ENCODE results near the gene ALS2CL. TPM values are rescaled to one million over a fixed set of nuclear protein-coding genes. Genes with fewer than 3 reads are reported as not detected.

Gene ALS2CL
- total and polyA plus RNA-seq, 8 donors: 7.8 to 61.1 (median 14.2) TPM

DNA sequence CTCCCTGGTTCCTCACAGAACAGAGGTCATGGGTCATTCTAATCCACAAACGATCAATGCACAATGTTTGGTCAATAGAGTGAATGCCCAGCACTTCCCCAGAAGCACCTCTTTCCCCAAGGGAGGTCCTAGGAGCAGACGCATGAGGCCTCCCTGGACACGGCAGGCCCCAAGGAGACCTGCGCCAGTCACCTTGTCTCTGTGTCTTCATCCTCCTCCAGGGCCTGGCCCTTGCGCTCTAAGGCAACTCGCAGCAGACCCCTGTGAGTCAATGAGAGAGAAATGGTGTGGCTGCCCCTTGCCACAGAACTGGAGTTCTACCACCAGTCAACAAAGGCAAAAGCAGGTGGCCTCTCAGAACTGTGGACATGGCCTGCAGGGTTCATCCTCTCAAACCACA, 18.1 kb downstream of the ALS2CL start:
- Histone ChIP-seq H3K4me1 (no peaks in the 10 kb centered on the region), H3K27ac (no peak overlapping the region), H3K4me3 (no peak overlapping the region), H3K27me3 (no peaks in the 10 kb centered on the region), H3K9me3 (no peaks in the 10 kb centered on the region), H3K36me3 (peaks cover 0 to 4% (median 0%) of the 10 kb centered on the region in 3 donors)
- 88 to 94% methylated on average over 6 of the region's 6 CpGs for WGBS, 2 donors
- intact Hi-C loops (cut with DNase I): no loop called here
- ATAC-seq (no peak), FAIRE-seq (no peak), DNase-seq (peak in 2 of 6 donors; percentile 9 to 25)
- TF ChIP-seq CTCF (IDR thresholded peaks at IDR 0.05): no peak

- intact Hi-C loops (cut with DNase I): no loop called here
- H3K4me3 ChIP-seq: no peak overlapping the region
- H3K9me3 ChIP-seq: no peaks in the 10 kb centered on the region
- peaks cover 0 to 4% (median 0%) of the 10 kb centered on the region in 3 donors for H3K36me3 ChIP-seq
- H3K27ac ChIP-seq: no peak overlapping the region
- ATAC-seq: no peak
- no peaks in the 10 kb centered on the region for H3K4me1 ChIP-seq
- 91 to 94% methylated on average over 12 of the region's 12 CpGs for WGBS, 2 donors
- no peak for TF ChIP-seq CTCF (IDR thresholded peaks at IDR 0.05)
- DNase-seq: peak in 4 of 6 donors; percentile 8 to 46 (median 16)
- H3K27me3 ChIP-seq: no peaks in the 10 kb centered on the region
- no peak for FAIRE-seq
Measured at GRCh38 chr3:46674031-46674845, 19.2 kb downstream of the ALS2CL start.

DNA sequence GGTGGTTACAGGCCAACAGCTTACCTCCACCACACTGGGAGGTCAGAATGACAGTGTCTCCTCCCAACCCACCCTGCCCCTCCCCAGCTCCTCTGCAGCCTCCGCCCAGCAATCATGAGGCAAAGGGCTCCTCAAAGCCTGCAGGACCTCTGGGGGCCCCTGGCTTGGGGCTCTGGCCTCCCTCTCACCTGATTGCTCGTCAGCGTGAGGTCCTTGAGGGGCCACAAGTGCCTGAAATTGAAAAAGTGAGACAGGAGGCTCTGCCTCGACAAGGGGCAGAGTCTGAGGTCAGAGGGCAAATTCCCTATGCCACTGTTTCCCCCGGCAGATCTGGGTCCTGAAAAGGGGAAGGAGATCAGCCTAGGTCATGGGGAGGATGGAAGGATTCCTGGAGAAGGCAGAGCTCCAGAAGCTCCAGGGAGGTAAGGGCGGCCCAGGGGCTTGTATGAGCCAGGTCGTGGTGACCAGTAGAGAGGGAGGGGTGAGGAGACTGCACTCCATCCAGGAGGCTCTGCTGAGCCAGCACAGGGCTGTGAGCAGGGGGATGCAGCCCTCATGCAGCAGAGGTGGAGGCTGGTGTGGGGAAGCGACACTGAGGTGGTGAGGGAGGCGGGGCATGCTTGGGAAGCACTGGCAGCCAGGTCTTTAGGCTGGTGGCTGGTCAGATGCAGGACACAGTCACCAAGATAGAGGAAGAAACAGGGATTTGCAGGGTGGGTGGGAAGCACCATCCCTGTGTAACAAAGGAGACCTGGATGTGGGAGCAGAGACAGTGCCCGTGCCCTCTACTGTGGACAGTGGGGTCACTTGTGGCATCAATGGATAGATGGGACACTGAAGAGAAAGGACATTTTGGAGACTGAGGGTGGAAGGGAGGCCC, 20.1 kb downstream of the ALS2CL start:
- DNase-seq (peak in 4 of 6 donors; percentile 11 to 39 (median 24)), FAIRE-seq (no peak), ATAC-seq (no peak)
- TF ChIP-seq CTCF (IDR thresholded peaks at IDR 0.05): no peak
- Histone ChIP-seq H3K4me1 (no peaks in the 10 kb centered on the region), H3K36me3 (peaks cover 0 to 4% (median 0%) of the 10 kb centered on the region in 3 donors), H3K27ac (no peak overlapping the region), H3K9me3 (no peaks in the 10 kb centered on the region), H3K4me3 (no peak overlapping the region), H3K27me3 (no peaks in the 10 kb centered on the region)
- WGBS, 2 donors: 90 to 94% methylated on average over 10 of the region's 10 CpGs
- intact Hi-C loops (cut with DNase I): no loop called here

DNA sequence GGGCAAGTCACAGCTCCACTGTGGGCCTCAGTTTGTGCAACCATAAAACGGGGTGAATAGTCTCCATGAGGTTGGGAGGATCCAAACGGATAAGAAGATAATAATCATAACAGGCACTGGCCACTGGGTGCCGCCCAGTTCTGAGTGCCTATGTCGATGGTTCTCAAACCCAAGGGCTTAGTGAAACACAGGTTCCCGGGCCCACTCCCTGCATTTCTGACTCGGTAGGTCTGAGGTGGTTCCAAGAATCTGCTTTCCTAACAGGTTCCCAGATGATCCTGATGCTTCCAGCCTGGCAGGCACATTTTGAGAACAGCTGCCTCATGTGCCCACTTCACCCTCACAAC, 21.2 kb downstream of the ALS2CL start:
- no peak for FAIRE-seq
- intact Hi-C loops (cut with DNase I): no loop called here
- no peak for TF ChIP-seq CTCF (IDR thresholded peaks at IDR 0.05)

More for the DNA sequence above, 21.2 kb downstream of the ALS2CL start:
- H3K4me3 ChIP-seq: no peak overlapping the region
- H3K4me1 ChIP-seq: no peaks in the 10 kb centered on the region
- H3K27ac ChIP-seq: no peak overlapping the region
- H3K9me3 ChIP-seq: no peaks in the 10 kb centered on the region
- peak in 5 of 6 donors; percentile 2 to 28 (median 10) for DNase-seq
- 89 to 90% methylated on average over 6 of the region's 6 CpGs for WGBS, 2 donors
- H3K36me3 ChIP-seq: peaks cover 0 to 4% (median 0%) of the 10 kb centered on the region in 3 donors
- no peaks in the 10 kb centered on the region for H3K27me3 ChIP-seq
- ATAC-seq: no peak

Measured in pancreas (tissue), 10 donors.